ENCODE data around the gene MRPL44. TPM values are rescaled to one million over a fixed set of nuclear protein-coding genes. Genes with fewer than 3 reads are reported as not detected.

Gene MRPL44
- total and polyA plus RNA-seq, 2 of the 8 experiments (the other 6 are each of a cell fraction or from before 2014, with no cell fraction given): 32.0 to 53.2 TPM

- no peak overlapping the region for H2BK5ac ChIP-seq (ENCODE audit: low read depth, low read length)
- ChIA-PET POLR2A (ENCODE audit: partially characterized antibody) (no interaction called here), CTCF (ENCODE audit: partially characterized antibody) (interaction anchor here (0.6 to 1.3 kb wide), 2 partner anchors 42 to 276 kb away, joined by 3 read pairs; no protein-coding TSS in a partner anchor)
- H3K18ac ChIP-seq (ENCODE audit: extremely low read depth, low read length): no peak overlapping the region; the same call in 1 of the 2 replicates
- no peak overlapping the region for H2BK120ac ChIP-seq (replicated peaks; ENCODE audit: low read depth, low read length)
- no peak overlapping the region for H2AFZ ChIP-seq (ENCODE audit: low read length)
- no peak overlapping the region for H3K4me2 ChIP-seq (ENCODE audit: insufficient read depth in 1 of 2, low read depth in 2 of 2, low read length in 2 of 2)
- no peak overlapping the region for H3K23ac ChIP-seq (ENCODE audit: insufficient read length)
- no peak overlapping the region for H3K56ac ChIP-seq (replicated peaks; ENCODE audit: insufficient read length, low read depth, low read length)
- H3K79me1 ChIP-seq (ENCODE audit: low read depth, low read length): peaks cover 3% of the 10 kb centered on the region; the same call in 1 of the 2 replicates
- FAIRE-seq (no peak), DNase-seq (ENCODE audit: low read depth in 1 of 2, low spot score in 2 of 2) (no peak)
- no peaks in the 10 kb centered on the region for H3K9me3 ChIP-seq (ENCODE audit: insufficient read depth in 2 of 2, low read depth in 1 of 2, low read length in 1 of 2)
- H3K36me3 ChIP-seq (ENCODE audit: control insufficient read depth in 2 of 4, insufficient read depth in 4 of 4, low read length in 3 of 4): no peaks in the 10 kb centered on the region
- no peaks in the 10 kb centered on the region for H3K79me2 ChIP-seq (ENCODE audit: control insufficient read depth in 1 of 2, insufficient read depth in 2 of 2, low read length in 2 of 2)
- H3K23me2 ChIP-seq (ENCODE audit: low read depth, low read length): no peaks in the 10 kb centered on the region
- H2BK12ac ChIP-seq (ENCODE audit: low read depth, low read length): no peak overlapping the region
- H3K27me3 ChIP-seq (replicated peaks in 1 of 4; ENCODE audit: control insufficient read depth in 3 of 4, extremely low read depth in 1 of 4, insufficient read depth in 3 of 4, low read length in 3 of 4): no peaks in the 10 kb centered on the region
- no peak overlapping the region for H3K4me3 ChIP-seq (ENCODE audit: extremely low read depth in 1 of 4, insufficient read depth in 2 of 4, low read depth in 3 of 4, low read length in 4 of 4)
- no peak overlapping the region for H4K8ac ChIP-seq (ENCODE audit: extremely low read depth, insufficient read depth, low read length)
- no peak overlapping the region for H4K5ac ChIP-seq (ENCODE audit: insufficient read length, low read depth, low read length)
- H3K27ac ChIP-seq (ENCODE audit: low read depth, low read length): no peak overlapping the region
- 100% methylated on average over 1 of the region's 1 CpG; no CpG with 5 or more reads in 1 of the 2 experiments for WGBS, 2 experiments (ENCODE audit: extremely low coverage in 1 of 2, insufficient coverage in 1 of 2, insufficient read length in 1 of 2, insufficient replicate concordance in 2 of 2, low coverage in 1 of 2, low lambda C conversion rate in 2 of 2, missing lambda C conversion rate in 1 of 2)
- no peak overlapping the region for H2BK20ac ChIP-seq (ENCODE audit: low read length)
- no peak overlapping the region for H3K9ac ChIP-seq (replicated peaks in 1 of 4; ENCODE audit: extremely low read depth in 1 of 4, low read depth in 3 of 4, low read length in 3 of 4)
- no peak overlapping the region for H2BK15ac ChIP-seq (ENCODE audit: low read length)
- H4K91ac ChIP-seq (replicated peaks; ENCODE audit: insufficient read length, low read length): no peak overlapping the region
- peaks cover 0 to 6% (median 4%) of the 10 kb centered on the region in 4 experiments; a peak in 5 of 7 replicates for H3K4me1 ChIP-seq (replicated peaks in 1 of 4; ENCODE audit: control insufficient read depth in 3 of 4, insufficient read depth in 4 of 4, low read length in 3 of 4)
- H4K20me1 ChIP-seq (replicated peaks in 1 of 2; ENCODE audit: control insufficient read depth in 1 of 2, insufficient read depth in 2 of 2, low read length in 2 of 2): no peaks in the 10 kb centered on the region
- no peak overlapping the region for H3K14ac ChIP-seq (ENCODE audit: insufficient read length)
- H3K4ac ChIP-seq (replicated peaks; ENCODE audit: insufficient read length, low read depth, low read length): no peak overlapping the region
- no peak overlapping the region for H2AK5ac ChIP-seq (ENCODE audit: low read depth, low read length)
- no peak for TF ChIP-seq ATF2 (IDR thresholded peaks at IDR 0.05; ENCODE audit: low read length)
- TF ChIP-seq CBX5 (IDR thresholded peaks at IDR 0.05; ENCODE audit: low read depth, low read length): no peak
- TF ChIP-seq TAF1 (IDR thresholded peaks at IDR 0.05; ENCODE audit: low read depth, low read length): no peak
- no peak for TF ChIP-seq ASH2L (IDR thresholded peaks at IDR 0.05; ENCODE audit: low read length)
- TF ChIP-seq TAF7 (optimal IDR thresholded peaks at IDR 0.05; ENCODE audit: borderline replicate concordance, low read depth, low read length): no peak
- no peak for TF ChIP-seq ZNF274 (IDR thresholded peaks at IDR 0.05; ENCODE audit: borderline replicate concordance, extremely low read depth, low read length)
- TF ChIP-seq FOSL1 (IDR thresholded peaks at IDR 0.05; ENCODE audit: insufficient read depth, low read depth, low read length): no peak
- no peak for TF ChIP-seq RXRA (IDR thresholded peaks at IDR 0.05; ENCODE audit: insufficient read depth, low read depth, low read length)
- no peak for TF ChIP-seq RFX5 (IDR thresholded peaks at IDR 0.05; ENCODE audit: borderline replicate concordance, low read depth, low read length)
- TF ChIP-seq JUN (IDR thresholded peaks at IDR 0.05; ENCODE audit: low read depth, low read length): no peak
- TF ChIP-seq PHF8 (conservative IDR thresholded peaks at IDR 0.05; ENCODE audit: low read depth, low read length): no peak
- no peak for TF ChIP-seq BCL11A (IDR thresholded peaks at IDR 0.05; ENCODE audit: low read depth in 2 of 2, low read length in 2 of 2)
- TF ChIP-seq EZH2 (IDR thresholded peaks at IDR 0.05; ENCODE audit: low read depth, low read length, severe bottlenecking): no peak
These were observed 54.6 kb downstream of the MRPL44 start for GRCh38 chr2:224011837-224012236.

Data from H1 (cell line).